GOT3 (cell line): Measurements from ENCODE around the gene SFXN5.

ENCODE experiments used
- DNase-seq: peaks from one replicate; lab custom pipeline; 2025; ENCODE audit warnings: mixed read lengths; lab: John Stamatoyannopoulos, UW

Gene SFXN5

GRCh38 chr2:72994282-72994990, 77.1 kb downstream of the SFXN5 start:
- DNase-seq, result no peak

DNA sequence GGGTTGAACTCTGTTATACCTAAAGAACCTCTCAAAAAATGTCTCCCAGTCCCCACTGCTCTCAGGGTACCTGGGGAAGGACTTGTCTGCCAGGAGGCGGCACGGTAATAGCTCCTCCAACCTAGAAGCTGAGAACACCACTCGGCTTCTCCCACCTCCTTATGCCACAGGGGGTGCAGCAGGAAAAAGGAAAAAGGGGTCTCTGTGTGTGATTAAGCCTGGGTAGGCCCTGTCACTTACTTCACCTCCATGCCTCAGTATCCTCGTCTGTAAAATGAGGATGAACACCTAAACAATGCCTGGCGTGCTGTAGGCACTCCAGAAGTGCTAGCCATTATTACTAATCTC, 77.6 kb downstream of the SFXN5 start:
- no peak for DNase-seq

- no peak for DNase-seq
These were observed 78.2 kb downstream of the SFXN5 start for GRCh38 chr2:72993147-72993932.

GRCh38 chr2:72992734-72993102, 78.8 kb downstream of the SFXN5 start:
- no peak for DNase-seq

- no peak for DNase-seq
These were observed 79.4 kb downstream of the SFXN5 start for GRCh38 chr2:72991980-72992733.

DNA sequence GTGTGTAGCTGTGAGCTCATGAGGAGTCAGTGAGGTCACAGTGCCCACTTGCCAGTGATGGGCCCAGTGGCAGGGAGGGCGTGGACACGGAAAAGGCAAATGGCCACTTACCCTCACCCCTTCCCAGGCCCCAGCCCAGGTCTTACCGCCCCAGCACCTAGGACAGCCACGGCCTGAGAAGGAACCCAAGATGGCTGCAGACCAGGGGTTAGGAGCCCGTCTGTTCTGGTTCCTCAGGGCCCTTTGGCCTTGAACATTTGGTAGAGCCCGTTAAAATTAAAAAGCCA, 80.1 kb downstream of the SFXN5 start:
- DNase-seq, result no peak

- no peak for DNase-seq
These were observed 80.6 kb downstream of the SFXN5 start for GRCh38 chr2:72990695-72991438.

GRCh38 chr2:72989770-72990556, 81.5 kb downstream of the SFXN5 start:
- DNase-seq, result no peak

DNA sequence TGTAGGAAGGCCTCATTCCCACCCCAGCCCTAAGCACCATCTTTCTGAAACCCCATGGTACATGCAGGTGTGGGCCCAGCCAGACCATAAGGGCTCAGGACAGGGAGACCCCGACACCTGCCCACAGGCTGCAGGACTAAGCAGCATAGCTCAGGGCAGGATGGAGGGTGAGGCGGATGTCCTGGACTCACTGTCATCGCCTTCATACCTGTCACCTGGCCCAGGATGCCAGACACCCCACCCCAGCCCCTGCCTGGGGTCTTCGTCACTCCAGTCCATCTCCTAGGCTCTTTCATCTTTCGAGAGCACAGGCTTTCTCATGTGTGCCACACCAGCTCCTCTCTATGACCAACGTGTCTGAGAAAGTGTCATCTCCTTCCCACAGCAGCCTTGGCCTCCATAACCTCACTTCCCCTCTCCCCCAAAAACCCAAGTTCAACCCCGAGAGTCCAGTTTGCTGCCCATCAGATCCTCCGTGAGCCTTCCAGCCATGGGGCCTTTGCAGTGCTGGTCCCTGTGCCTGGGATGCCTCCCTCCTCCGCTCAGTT, 82.7 kb downstream of the SFXN5 start:
- DNase-seq, result no peak

DNA sequence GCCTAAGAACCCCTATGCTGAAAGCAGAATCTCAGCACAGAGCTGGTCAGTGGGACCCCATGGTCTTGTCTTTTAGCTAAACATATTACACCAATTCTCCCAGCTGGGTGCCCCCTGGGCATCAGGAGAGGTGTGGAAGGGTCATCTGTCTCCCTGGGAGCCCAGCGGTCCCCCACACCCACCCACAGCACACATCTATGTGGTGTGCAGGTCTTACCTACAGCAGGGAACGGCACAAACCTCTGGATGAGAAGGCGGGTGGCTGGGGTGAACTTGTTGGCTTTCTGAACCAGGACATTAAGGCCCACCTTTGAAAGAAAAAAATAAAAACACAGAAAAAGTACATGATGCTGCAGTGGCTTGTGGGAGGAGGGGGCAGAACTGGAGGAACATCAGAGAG, 83.5 kb downstream of the SFXN5 start:
- DNase-seq, result no peak

DNA sequence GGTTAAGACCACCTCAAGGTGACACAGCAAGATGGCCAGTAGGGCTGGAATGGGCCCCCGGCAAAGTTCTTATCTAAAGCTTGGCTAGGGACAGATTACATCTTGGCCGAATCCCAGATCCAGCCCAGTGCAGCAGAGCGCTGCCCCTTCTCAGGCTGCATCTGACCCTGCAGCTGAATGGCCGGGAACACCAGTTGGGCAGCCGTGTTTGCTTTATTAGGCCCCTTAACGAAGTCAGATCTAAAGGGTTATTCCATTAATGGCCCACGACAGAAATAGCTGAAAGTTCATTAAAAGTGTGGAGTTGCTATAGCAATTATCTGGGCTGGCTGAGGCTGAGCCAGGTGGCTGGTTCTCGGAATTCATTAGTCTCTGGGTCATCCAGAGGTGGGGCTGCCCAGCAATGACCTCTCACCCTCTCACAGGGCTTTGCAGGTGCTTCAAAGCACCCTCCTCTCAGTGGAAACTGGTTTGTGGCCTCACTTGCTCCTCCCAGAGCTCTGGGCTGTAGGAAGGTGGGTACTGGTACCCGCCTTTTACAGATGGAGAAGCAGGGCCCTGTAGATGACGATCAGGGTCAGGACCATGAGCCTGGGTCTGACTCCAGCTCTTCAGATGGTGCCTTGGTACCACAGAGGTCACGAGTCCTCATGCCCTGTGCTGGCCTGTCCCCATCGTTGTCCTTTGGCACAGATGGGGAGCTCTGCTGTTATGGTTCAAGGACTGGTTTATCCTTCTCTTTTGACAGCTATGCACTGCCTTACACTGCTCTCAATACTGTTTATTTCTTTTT, 85.4 kb downstream of the SFXN5 start:
- DNase-seq, result no peak

DNA sequence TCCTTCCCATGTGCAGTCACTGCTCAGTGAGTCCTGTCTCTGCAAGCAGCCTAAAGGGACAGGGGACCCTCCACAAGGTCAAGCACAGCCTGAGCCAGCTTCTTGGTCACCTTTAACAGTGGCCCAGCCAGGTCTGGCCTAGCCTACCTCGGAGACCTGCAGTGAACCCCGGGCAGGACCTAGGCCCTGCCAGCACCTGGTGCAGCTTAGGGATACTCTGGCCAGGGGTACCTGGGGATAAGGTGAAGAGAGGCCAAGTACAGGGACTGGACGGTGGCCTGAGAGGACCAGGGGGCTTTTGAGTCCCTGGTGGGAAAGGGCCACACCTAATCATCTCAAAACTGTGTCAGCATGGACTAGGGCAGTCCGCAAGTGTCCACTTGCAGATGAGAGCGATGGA, 86.4 kb downstream of the SFXN5 start:
- DNase-seq, result no peak

DNA sequence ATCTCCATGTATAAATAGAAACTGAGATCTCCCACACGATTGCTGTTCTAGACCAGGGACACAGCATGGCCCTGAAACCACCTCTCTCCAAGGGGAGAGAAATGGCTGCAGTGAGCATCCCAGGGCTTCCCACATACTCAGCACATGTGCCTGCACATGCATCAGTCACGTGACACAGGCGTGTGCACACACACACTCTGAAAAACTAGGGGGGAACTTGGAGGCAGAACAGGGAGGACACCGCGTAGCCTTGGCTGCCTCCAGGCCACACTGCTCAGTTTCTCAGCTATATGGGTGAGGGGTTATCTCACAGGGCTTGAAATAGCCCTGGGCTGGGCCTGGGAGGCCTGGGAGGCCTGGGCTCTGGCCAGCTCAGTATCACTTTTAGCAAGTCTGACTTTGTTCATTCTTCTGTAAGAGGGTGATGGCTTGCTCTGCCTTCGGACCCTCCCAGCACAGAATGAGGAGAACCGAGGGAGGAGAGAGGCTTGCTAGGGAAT, 87.3 kb downstream of the SFXN5 start:
- no peak for DNase-seq

DNA sequence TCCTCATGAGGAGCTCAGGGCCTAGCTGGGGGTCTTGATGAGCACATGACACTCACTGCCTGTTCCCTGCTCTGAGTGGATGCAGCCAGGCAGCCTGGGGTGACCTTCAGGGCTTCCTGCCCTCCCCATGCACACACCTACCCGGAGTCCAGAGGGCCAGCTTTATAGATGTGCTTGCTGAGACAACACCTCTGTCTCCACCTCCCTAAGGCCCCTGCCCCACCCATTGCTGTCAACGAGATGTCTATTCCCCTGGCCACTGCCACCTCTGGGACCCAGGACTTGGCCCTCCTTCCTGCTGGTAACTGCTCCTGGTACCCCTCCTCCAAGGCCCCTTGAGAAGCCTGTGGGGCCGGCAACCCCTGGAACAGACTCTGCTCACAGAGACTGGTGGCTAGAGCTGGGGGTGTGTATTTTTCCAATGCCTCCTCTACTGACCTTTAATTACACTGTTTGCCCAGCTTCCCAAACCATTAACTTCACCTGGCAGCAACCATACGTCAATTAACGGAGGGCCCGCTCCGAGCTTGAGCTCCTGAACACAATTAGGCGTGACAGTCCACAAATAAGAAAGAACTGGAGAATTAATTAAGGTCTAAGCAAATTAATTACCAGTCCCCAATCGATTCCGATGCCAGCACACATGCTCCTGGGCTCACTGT, 87.9 kb downstream of the SFXN5 start:
- DNase-seq, result no peak

- no peak for DNase-seq
These were observed 88.6 kb downstream of the SFXN5 start for GRCh38 chr2:72982781-72983499.

DNA sequence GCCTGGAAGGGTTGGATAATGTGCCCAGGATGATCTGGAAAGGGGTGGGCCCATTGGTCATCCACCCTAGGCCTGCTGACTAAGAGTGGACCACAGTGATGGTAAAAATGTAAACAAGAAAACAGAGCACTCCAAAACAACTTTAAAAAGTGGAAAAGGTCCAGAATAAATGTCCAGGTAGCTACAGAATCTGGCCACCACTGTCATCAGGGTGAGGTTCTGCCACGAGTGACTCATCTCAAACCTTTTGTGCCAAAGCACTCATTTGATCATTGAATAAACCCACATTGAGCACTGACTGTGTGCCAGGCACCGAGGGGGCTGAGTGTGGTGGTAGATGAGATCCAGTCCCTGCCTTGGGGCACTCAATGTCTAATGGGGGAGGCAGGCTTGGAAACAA, 89.3 kb downstream of the SFXN5 start:
- no peak for DNase-seq

GRCh38 chr2:72981536-72981935, 90.0 kb downstream of the SFXN5 start:
- DNase-seq, result no peak

- DNase-seq, result no peak
These were observed 90.8 kb downstream of the SFXN5 start for GRCh38 chr2:72980535-72981217.

DNA sequence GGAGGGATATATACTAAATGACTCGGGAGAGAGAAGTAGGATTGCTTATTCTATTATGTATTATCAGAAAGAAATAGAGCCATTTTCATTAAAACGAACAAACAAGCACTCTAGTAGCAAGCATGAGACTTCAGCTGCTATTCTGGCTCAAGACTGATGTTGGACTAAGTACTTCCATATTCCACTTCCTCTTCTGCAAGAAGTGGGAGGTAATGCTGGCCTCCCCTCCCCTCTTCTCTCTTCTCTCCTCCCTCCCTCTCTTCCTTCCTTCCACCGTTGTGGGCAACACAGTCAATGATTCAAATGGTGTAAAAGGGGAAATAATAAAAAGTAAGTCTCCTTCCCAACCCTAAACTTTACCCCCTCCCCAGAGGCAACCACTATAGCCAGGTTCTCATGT, 91.6 kb downstream of the SFXN5 start:
- no peak for DNase-seq
